ENCODE measurements around the gene AQP4.

The AQP4 gene

GRCh38 chr18:26865557-26865956 lies at the start of gene AQP4:
Gene AQP4, minus strand, starts transcription at chr18:26865707. Its CDS starts 18 bp downstream, at chr18:26865689.
- no peak for DNase-seq (ENCODE audit: low read depth)

GRCh38 chr18:26911840-26912239 lies 46.3 kb upstream of the AQP4 start:
- DNase-seq (ENCODE audit: low read depth), result no peak

- no peak for DNase-seq (ENCODE audit: low read depth)
Measured at GRCh38 chr18:26909599-26910290, 44.2 kb upstream of the AQP4 start.

- no peak for DNase-seq (ENCODE audit: low read depth)
Measured at GRCh38 chr18:26908906-26909305, 43.4 kb upstream of the AQP4 start.

- no peak for DNase-seq (ENCODE audit: low read depth)
Measured at GRCh38 chr18:26902291-26902690, 36.8 kb upstream of the AQP4 start.

- DNase-seq (ENCODE audit: low read depth), result no peak
Measured at GRCh38 chr18:26901020-26901419, 35.5 kb upstream of the AQP4 start.

- no peak for DNase-seq (ENCODE audit: low read depth)
Measured at GRCh38 chr18:26894426-26894825, 28.9 kb upstream of the AQP4 start.

GRCh38 chr18:26893996-26894395 lies 28.5 kb upstream of the AQP4 start:
- no peak for DNase-seq (ENCODE audit: low read depth)

- no peak for DNase-seq (ENCODE audit: low read depth)
Measured at GRCh38 chr18:26888259-26888658, 22.8 kb upstream of the AQP4 start.

- DNase-seq (ENCODE audit: low read depth), result no peak
Measured at GRCh38 chr18:26875040-26875654, 9.6 kb upstream of the AQP4 start.

GRCh38 chr18:26874283-26874682 lies 8.8 kb upstream of the AQP4 start:
- no peak for DNase-seq (ENCODE audit: low read depth)

GRCh38 chr18:26869640-26870039 lies 4.1 kb upstream of the AQP4 start:
- DNase-seq (ENCODE audit: low read depth), result no peak

- DNase-seq (ENCODE audit: low read depth), result no peak
Measured at GRCh38 chr18:26868968-26869586, 3.6 kb upstream of the AQP4 start.

- DNase-seq (ENCODE audit: low read depth), result no peak
Measured at GRCh38 chr18:26867471-26867870, 2.0 kb upstream of the AQP4 start.

- DNase-seq (ENCODE audit: low read depth), result no peak
Measured at GRCh38 chr18:26864658-26865057, 849 bp downstream of the AQP4 start.

GRCh38 chr18:26863921-26864497 lies 1.5 kb downstream of the AQP4 start:
- no peak for DNase-seq (ENCODE audit: low read depth)

GRCh38 chr18:26863122-26863879 lies 2.2 kb downstream of the AQP4 start:
- DNase-seq (ENCODE audit: low read depth), result no peak

- DNase-seq (ENCODE audit: low read depth), result no peak
Measured at GRCh38 chr18:26862084-26862483, 3.4 kb downstream of the AQP4 start.

GRCh38 chr18:26854292-26854881 lies 11.1 kb downstream of the AQP4 start:
- no peak for DNase-seq (ENCODE audit: low read depth)

- DNase-seq (ENCODE audit: low read depth), result no peak
Measured at GRCh38 chr18:26853401-26853800, 12.1 kb downstream of the AQP4 start.

- DNase-seq (ENCODE audit: low read depth), result no peak
Measured at GRCh38 chr18:26843760-26844159, 21.7 kb downstream of the AQP4 start.

- no peak for DNase-seq (ENCODE audit: low read depth)
Measured at GRCh38 chr18:26840965-26841364, 24.5 kb downstream of the AQP4 start.
